Measurements from ENCODE around the gene KRT72. TPM values are rescaled to one million over a fixed set of nuclear protein-coding genes. Genes with fewer than 3 reads are reported as not detected.
A peak's percentile ranks its signal among the peaks of the same experiment; 100 is the strongest.
"Not testable (repeated sequence)": the region's sequence is repeated elsewhere in the genome, so short reads cannot be mapped to it uniquely, and the experiment has no call there.

KRT72 gene
- total RNA-seq, 1 experiment from 2014 or later = not detected

- no peak for DNase-seq (ENCODE audit: low read depth)
Measured at GRCh38 chr12:52607314-52607713, 6.1 kb upstream of the KRT72 start.

DNA sequence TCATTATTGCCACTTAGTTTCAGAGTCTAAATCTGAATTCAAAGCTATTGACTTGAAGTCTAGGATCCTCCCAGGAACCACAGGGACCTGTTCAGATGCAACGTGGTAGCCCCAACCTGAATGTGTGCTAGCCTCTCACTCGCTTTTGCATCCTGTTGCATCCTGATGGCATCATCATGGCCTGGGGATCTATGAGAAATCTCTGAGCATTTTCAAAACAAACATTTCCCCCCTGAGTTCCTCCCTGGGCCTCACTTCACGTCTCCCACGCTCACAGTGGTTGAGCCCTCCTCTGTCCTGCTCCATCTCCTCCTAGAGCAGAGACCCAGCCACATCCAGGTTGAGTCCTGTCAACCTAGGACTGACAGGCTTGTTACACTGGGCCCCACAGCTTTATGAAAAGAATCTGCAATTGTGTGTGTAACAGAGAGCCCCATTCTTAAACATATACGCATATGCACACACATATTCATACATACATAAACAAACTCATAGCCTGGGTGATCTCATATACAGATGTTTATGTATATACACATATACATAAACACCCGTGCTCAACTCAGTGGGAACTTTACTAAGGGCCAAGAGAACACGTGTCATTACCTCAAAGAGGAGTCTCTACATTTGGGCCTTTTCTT, 5.4 kb upstream of the KRT72 start:
- no peak for DNase-seq (ENCODE audit: low read depth)

DNA sequence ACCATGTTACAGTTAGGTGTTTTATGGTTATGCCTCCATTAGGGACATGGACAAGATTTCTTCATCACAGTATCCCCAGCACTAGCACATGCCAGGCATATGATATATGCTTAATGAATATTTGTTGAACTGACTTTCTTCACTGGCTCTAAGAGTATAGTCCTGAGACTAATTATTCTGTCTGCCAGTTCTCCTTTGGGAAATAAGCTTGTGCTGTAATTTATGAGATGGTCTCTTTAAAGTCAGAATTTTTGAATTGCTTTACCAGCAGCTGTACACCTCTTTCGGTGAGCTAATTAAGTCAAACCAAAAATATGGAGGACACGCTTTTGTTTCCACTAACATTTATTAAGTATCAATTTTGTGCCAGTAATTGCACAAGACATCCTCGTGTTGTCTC, 4.8 kb upstream of the KRT72 start:
- no peak for DNase-seq (ENCODE audit: low read depth)

GRCh38 chr12:52605542-52605941, 4.3 kb upstream of the KRT72 start:
- DNase-seq (ENCODE audit: low read depth) = no peak

DNA sequence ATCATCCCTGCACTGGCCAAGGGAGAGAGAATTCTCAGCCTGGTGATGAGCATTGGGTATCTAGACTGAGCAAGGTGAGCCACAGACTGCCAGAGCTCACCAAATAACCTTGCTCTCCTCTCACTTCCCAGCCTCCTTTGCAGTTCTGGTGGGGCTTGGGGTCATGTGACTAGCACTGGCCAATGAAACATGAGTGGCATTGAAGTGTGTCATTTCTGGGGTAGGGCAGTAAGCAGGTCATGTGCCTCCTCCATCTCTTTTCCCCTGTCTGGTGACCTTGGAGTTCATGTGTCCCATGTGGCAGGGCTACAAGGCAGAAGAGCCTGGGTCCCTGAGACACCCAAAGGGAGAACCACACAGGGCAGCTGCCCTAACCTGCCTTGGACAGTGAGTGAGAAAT, 3.6 kb upstream of the KRT72 start:
- no peak for DNase-seq (ENCODE audit: low read depth)

GRCh38 chr12:52603314-52603713, 2.1 kb upstream of the KRT72 start:
- DNase-seq (ENCODE audit: low read depth) = no peak

- DNase-seq (ENCODE audit: low read depth) = no peak
Measured at GRCh38 chr12:52602552-52602951, 1.3 kb upstream of the KRT72 start.

DNA sequence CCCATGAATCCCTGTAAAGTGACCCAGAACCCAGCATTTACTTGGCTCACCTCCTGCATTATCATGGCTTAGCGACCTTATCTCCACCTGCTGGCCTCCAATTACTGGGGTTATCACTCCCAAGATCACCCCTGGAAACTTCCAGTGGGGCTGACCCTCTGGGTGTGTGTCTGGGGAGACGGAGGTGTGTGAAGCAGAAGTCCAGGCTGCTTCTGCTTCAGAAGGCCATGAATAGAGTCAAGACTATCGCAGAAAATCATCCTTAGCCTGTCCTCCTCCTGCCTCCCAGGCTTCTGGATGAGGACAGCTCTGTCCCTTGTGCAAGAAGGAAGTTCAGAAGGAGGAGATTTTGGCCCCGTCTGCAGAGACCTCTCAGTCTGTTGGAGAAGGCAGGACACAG, 408 bp upstream of the KRT72 start:
- no peak for DNase-seq (ENCODE audit: low read depth)

DNA sequence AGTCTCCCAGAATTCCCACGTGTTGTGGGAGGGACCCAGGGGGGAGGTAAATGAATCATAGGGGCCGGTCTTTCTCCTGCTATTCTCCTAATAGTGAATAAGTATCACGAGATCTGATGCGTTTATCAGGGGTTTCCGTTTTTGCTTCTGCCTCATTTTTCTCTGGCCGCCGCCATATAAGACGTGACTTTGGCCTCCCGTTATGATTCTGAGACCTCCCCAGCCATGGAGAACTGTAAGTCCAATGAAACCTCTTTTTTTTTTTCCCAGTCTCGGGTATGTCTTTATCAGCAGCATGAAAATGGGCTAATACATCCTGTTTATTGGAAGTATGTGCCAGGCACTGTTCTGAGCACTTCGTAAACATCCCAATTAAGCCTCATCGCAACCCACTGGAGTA, 788 bp downstream of the KRT72 start:
- no peak for DNase-seq (ENCODE audit: low read depth)

GRCh38 chr12:52600071-52600470, 1.2 kb downstream of the KRT72 start:
- DNase-seq (ENCODE audit: low read depth) = no peak

DNA sequence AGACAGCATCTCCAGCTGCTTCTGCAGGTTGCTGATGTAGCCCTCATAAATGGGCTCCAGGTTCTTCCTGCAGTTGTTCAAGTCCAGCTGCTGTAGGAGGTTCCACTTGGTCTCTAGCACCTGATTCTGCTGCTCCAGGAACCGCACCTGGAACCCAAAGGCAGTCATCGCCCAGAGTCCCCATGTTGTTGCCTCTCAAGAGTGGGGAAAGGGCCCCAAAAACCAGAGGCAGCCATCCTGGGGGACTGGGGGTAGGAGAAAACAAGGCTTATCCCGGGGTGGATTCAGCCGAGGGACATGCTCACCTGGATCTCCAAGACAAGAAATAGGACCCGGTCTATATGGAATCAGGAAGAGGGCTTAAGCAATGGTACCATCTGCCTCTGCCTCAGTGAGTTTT, 2.3 kb downstream of the KRT72 start:
- no peak for DNase-seq (ENCODE audit: low read depth)

DNA sequence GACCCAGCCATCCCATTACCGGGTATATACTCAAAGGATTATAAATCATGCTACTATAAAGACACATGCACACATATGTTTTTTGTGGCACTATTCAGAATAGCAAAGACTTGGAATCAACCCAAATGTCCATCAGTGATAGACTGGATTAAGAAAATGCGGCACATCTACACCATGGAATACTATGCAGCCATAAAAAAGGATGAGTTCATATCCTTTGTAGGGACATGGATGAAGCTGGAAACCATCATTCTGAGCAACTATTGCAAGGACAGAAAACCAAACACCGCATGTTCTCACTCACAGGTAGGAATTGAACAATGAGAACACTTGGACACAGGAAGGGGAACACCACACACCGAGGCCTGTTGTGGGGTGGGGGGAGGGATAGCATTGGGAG, 7.0 kb downstream of the KRT72 start:
- DNase-seq (ENCODE audit: low read depth) = not testable (repeated sequence)

DNA sequence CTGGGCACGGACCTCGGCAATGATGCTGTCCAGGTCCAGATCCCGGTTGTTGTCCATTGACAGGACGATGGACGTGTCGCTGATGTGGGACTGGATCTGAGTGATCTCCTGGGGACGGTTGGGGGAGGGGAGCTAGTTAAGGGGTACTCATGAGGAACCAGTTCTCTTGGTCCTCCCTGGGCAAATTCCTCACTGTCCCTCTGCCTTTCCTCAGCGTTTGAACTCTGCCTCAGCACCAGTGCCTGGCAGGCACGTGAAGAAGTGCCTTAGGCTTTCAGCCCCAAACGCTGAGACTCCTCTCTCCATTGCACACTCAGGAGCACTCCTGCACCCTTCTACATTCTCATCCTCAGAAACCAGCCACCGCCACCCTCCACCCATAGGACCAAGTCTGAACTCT, 9.7 kb downstream of the KRT72 start:
- DNase-seq (ENCODE audit: low read depth) = no peak

DNA sequence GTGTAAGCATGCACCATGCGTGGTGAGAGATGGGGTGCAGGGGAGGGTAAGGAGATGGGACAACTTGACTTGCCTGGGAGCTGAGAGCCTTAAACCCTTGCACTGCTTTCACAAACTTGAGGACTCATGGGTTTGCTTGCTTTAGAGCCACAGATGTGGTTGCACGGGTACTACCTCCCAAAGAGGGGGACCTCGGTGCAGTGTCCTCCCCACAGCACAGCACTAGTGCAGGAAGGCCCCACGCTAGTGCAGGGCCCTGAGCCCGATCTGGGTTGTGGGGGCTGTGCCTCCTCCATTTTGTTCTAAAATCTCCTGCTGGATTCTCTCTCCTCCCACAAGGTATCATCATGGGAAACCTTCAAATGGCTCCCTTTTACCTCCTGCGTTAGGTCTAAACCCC, 11.2 kb downstream of the KRT72 start:
- DNase-seq (ENCODE audit: low read depth) = no peak

- no peak for DNase-seq (ENCODE audit: low read depth)
Measured at GRCh38 chr12:52587563-52587962, 13.7 kb downstream of the KRT72 start.

DNA sequence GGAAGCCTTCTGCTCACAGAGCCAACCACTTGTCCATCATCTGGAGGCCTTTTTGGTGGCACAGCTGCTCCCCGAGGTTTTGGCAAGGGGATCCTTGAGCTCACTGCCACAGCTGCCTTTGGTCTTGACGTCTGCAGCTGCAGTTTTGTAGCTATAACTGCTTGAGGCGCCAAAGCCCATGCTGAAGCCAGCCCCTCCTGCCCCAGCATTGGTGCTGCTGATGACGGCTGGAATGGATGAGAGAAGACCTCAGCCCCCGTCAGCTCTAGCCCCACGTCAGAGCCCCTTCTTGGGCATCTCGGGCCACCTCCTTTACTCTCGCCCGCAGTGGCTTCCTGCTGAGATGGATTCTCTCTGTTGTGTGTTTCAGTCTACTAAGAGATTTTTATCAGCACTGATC, 15.3 kb downstream of the KRT72 start:
- DNase-seq (ENCODE audit: low read depth) = no peak

- DNase-seq (ENCODE audit: low read depth) = no peak
Measured at GRCh38 chr12:52585066-52585465, 16.2 kb downstream of the KRT72 start.

DNA sequence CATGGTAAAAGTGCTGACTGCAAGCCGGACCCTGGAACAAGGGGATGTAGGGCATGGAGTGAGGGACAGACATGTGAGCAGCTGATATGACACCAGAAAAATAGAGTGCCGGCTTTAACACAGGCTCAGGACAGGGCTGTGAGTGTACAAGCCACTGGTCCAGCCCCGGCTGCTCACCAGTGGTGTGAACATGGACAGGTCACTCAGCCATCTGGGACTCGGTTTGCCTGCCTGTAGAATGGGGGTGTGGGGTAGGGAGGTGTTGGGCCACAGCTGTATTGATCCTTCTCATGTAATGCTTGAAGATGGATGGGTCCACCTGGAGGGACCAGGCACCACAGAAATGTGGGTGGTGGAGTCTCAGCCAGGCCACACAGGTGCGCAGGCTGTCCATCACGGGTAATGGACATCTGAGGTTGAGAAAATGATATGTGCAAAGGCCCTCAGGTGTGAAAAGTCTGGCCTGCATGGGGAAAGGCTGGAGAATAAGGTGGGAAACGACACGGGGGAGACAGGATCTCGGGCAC, 17.0 kb downstream of the KRT72 start:
- DNase-seq (ENCODE audit: low read depth) = no peak

DNA sequence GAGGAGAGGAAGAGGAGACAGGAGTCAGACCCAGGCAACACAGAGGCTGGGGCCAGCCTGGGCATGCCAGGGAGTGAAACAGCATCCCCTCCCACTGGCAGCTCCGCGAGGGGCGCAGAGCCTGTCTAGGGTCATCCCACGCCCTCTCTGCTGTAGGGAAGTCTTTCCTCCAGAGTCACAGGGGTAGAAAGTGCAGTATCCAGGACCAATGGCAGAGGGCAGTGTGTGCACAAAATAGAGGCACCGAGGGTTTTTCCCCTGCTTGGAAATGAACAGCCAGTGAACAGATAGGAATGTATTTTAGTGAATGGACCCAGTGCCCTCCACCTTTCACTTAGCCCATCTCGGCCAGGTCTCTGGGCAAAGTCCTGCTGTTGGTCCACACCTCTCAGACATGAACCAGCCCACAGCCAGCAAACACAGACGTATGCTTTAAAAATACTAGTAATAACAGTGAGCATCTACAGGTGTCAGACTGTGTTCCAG, 18.2 kb downstream of the KRT72 start:
- peak; percentile 43 for DNase-seq (ENCODE audit: low read depth)

- no peak for DNase-seq (ENCODE audit: low read depth)
Measured at GRCh38 chr12:52582486-52582885, 18.8 kb downstream of the KRT72 start.

GRCh38 chr12:52581481-52581880, 19.8 kb downstream of the KRT72 start:
- DNase-seq (ENCODE audit: low read depth) = peak; percentile 3

DNA sequence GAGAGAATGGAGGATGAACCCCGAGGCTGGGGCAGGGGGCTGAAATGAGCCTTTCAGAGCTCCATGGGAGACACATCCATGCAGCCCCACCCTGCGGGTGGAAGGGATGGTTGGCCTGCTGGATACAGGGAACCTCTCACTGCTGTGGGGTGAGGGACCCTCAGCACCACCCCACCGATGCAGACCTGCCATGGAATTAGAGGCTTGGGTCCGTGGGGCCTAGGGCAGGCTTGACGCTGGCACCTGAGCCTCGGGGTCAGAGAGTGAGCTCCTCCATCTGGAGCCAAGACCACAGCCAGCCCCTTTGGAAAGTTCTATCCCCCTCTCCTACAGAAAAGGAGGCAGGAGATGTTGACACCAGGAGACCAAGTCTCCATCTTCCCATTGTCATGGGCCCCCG, 20.2 kb downstream of the KRT72 start:
- no peak for DNase-seq (ENCODE audit: low read depth)

DNA sequence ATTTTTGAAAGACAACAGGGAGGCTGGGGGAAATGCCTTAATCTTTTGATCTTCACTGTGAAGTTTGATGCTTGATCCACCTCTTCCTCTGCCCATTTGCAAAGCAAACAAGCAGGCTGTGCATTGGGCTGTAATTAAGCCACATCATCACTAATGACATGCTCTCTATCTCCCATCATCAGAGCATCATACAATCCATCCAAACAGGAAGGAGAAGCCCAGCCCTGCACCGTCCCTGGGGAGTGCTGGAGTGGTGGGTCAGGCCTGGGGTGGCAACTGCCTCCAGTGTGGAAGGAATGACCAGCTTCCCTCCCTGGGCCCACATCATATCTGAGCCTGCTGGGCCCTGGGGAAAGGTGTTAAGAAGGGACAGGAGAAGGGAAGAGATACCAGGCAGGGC, 20.8 kb downstream of the KRT72 start:
- DNase-seq (ENCODE audit: low read depth) = no peak

All from RPMI7951 (cell line).